Measurements from ENCODE around the gene CATSPER4.
A peak's percentile ranks its signal among the peaks of the same experiment; 100 is the strongest.

The CATSPER4 gene

GRCh38 chr1:26164861-26165842, 25.2 kb upstream of the CATSPER4 start:
- no peak for DNase-seq

DNA sequence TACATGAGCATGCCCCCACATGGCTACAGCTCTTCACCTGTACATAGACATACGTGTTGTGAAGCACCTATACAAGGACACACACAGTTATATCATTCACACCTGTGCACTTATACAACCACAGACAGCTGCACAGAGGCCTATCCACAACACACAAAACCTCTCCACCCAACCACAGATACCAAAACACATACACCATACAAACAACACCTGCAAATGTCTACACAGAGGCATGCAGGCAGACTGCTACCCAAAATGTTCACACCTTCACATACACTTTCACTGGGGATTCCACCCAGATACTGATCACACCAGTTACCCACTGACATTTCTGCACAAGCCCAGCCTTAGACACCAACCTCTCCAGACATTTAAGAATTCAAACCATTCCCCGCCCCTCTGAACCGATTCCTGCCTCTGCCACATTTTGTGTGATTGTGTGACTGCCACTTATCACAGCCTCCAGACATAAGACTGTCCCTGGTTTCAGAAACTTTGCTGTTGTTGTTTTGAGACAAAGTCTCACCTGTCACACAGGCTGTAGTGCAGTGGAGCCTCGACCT, 23.6 kb upstream of the CATSPER4 start:
- no peak for DNase-seq

GRCh38 chr1:26168410-26169197, 21.8 kb upstream of the CATSPER4 start, which contains the start of gene C1orf232:
Gene C1orf232 (minus strand): TSS chr1:26168963. CDS start chr1:26168499, 464 bp downstream.
- DNase-seq, result no peak

- no peak for DNase-seq
Observed at GRCh38 chr1:26169198-26169554, 21.2 kb upstream of the CATSPER4 start.

- DNase-seq, result peak; percentile 97
Observed at GRCh38 chr1:26169669-26170471, 20.5 kb upstream of the CATSPER4 start, which contains the start of gene ZNF593. Gene ZNF593 (plus strand): TSS chr1:26169908. CDS start chr1:26169984, 76 bp downstream.

DNA sequence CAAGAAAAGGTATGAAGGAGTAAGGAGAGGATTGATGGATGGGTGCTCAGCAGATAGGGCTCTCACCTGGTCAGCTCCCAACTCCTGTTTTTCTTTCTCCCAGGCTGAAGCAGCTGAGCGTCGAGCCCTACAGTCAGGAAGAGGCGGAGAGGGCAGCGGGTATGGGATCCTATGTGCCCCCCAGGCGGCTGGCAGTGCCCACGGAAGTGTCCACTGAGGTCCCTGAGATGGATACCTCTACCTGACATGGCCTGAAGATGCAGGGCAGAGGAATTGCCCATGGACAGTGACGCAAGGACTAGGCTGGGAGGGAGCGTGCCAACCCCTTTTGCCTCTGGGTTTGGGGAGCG, 20.0 kb upstream of the CATSPER4 start:
- no peak for DNase-seq

- DNase-seq, result no peak
Observed at GRCh38 chr1:26171084-26172072, 19.0 kb upstream of the CATSPER4 start, which contains the start of gene ZNF593OS. Gene ZNF593OS (minus strand): TSS chr1:26171832. CDS start chr1:26171661, 171 bp downstream.

- no peak for DNase-seq
Observed at GRCh38 chr1:26175346-26175745, 15.1 kb upstream of the CATSPER4 start.

GRCh38 chr1:26177182-26177684, 13.2 kb upstream of the CATSPER4 start, which contains the start of gene CNKSR1:
Gene CNKSR1 (plus strand): TSS chr1:26177491. CDS start chr1:26177548, 57 bp downstream.
- no peak for DNase-seq

DNA sequence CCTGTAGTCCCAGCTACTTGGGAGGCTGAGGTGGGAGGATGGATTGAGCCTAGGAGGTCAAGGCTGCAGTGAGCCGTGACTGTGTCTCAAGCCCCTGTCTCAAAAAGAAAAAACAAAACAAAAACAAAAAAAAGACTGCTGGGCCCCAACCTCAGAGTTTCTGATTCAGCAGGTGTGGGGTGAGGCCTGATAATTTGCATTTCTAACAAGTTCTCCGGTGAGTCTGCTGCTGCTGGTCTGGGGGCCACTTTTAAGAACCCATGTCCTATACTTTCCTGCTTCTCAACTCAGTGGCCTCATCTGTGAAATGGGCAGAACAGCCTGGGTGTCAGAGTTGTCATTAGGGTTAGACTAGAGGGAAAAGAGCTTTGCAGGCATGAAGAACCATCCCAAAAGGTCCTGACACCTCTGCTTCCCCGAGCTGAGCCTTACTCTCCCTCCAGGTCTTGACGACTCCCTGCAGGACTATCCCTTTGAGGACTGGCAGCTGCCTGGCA, 10.3 kb upstream of the CATSPER4 start:
- no peak for DNase-seq

DNA sequence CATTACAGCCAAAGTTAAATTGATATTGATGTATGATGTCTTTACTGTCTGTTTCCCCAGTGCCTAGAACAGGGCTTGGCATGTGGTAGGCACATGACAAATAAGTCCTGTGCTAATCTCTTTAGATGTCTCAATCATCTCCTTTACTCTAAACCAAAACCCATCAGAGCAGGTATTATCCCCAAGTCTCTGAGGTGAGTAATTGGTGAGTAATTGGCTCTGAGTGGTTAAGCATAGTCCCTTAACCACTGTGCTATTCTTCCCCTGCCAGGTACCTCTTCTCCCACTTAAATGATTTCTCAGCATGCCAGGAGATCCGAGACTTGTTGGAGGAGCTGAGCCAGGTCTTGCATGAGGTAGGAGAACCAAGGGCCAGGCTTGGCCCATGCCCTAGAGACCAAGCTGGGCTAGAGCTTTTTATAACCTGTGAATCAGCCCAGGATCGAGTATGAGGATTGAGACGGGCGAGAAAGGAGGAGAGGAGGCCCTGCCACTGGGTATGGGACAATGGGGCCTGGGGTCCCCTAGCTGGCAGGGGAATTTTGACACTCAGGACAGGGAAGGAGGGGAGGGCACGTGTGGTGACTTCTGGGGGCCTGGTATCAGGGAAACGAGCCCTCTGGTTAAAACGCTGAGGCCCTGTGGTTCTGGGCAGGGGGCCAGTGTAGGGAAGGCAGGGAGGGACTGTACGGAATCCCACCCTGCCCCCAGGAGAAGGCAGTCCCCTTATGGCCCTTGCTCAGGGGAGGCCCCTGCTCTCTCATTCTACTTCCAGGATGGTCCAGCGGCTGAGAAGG, 8.6 kb upstream of the CATSPER4 start:
- no peak for DNase-seq

GRCh38 chr1:26182383-26182696, 8.1 kb upstream of the CATSPER4 start:
- no peak for DNase-seq

GRCh38 chr1:26184086-26184485, 6.3 kb upstream of the CATSPER4 start:
- no peak for DNase-seq

DNA sequence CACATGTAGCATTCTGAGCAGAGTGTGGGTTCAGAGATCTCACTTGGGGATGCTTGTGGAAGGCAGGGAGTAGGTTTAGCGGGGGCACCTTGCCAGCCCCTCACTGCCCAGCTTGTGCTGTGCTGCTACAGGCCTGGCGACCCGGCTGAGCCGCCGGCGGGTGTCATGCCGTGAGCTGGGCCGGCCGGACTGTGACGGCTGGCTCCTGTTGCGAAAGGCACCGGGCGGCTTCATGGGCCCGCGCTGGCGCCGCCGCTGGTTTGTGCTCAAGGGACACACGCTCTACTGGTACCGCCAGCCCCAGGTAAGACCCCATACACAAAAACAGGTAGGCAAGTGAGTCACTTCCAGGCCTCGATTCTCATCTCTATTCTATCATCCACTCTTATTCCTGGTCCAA, 5.5 kb upstream of the CATSPER4 start:
- no peak for DNase-seq

DNA sequence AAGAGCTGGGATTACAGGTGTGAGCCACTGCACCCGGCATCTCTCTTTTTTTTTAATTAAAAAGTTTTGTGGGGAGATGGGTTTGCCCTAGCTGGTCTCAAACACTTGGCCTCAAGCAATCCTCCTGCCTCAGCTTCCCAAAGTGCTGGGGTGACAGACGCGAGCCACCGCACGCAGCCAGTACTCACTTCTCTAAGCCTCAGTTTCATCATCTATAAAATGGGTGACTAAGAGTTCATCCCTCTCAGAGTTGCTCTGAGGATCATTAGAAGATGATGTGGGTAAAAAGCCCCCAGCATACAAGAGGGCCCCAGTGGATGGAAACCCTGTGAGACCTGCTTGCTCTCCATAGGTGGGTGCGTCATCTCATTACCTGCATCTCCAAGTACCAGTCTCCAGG, 2.5 kb upstream of the CATSPER4 start:
- no peak for DNase-seq

- DNase-seq, result no peak
Observed at GRCh38 chr1:26188477-26188876, 1.9 kb upstream of the CATSPER4 start.

DNA sequence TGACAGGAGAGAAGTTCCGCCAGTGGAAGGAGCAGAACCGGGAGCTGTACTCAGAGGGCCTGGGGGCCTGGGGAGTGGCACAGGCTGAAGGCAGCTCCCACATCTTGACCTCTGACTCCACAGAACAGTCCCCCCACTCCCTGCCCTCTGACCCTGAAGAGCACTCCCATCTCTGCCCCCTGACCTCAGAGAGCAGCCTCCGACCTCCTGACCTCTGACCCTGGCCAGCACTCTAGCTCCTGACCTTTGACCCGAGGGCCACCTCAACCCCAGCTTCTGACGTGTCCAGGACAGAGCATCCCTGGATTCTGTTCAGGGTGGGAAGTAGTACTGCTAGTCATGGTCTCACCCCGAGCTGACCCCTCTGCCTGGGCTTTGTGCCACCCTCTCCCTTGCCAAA, 1.1 kb upstream of the CATSPER4 start:
- no peak for DNase-seq

GRCh38 chr1:26189751-26190275, 589 bp upstream of the CATSPER4 start:
- peak; percentile 40 for DNase-seq

DNA sequence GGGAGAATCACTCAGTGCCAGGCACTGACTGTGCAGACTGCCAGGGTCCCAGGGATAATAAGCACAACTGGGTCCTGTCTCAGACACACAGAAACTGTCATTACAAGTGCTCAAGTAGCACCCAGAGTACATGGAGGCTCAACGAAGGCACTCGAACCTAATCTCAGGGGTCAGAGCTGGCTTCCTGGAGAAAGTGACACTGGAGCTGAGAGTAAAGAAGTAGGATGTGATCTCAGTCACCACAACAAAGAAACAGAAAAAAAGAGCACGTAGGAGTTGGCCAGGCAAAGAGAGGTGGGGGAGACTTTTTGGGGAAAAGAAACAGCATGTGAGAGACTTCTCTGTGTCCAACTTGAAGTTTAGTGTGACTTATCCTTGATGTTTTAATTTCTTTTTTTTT, 1.3 kb downstream of the CATSPER4 start:
- DNase-seq, result no peak

- DNase-seq, result no peak
Observed at GRCh38 chr1:26195805-26196204, 5.4 kb downstream of the CATSPER4 start.

Measured in hematopoietic multipotent progenitor cell treated with erythropoietin and hydrocortisone succinate and interleukin-3 and kit ligand, for 4 days (in vitro differentiated cells).